Measurements from ENCODE around the gene TBC1D5. TPM values are rescaled to one million over a fixed set of nuclear protein-coding genes. Genes with fewer than 3 reads are reported as not detected.

TBC1D5 gene
- total RNA-seq, 3 donors from 2014 or later = 70.1 to 109 (median 90.1) TPM

- no peak for TF ChIP-seq POLR2AphosphoS5 (IDR thresholded peaks at IDR 0.05)
- TF ChIP-seq CTCF (IDR thresholded peaks at IDR 0.05) = no peak
- no peak for TF ChIP-seq POLR2A (IDR thresholded peaks at IDR 0.05)
- Histone ChIP-seq H3K27ac (no peak overlapping the region), H3K4me1 (no peaks in the 10 kb centered on the region), H3K36me3 (no peaks in the 10 kb centered on the region), H3K9me3 (no peaks in the 10 kb centered on the region), H3K4me3 (no peak overlapping the region), H3K27me3 (no peaks in the 10 kb centered on the region)
- no peak for DNase-seq (ENCODE audit: low spot score in 2 of 2)
- intact Hi-C loops (cut with DNase I; ENCODE audit: low total_unique reads) = no loop called here
Measured at GRCh38 chr3:17121336-17121735, 621.1 kb downstream of the TBC1D5 start.

- no peaks in the 10 kb centered on the region for H3K36me3 ChIP-seq
- no peak for DNase-seq (ENCODE audit: low spot score in 2 of 2)
- no peak overlapping the region for H3K4me3 ChIP-seq
- TF ChIP-seq POLR2A (IDR thresholded peaks at IDR 0.05) = no peak
- TF ChIP-seq POLR2AphosphoS5 (IDR thresholded peaks at IDR 0.05) = no peak
- TF ChIP-seq CTCF (IDR thresholded peaks at IDR 0.05) = no peak
- no peaks in the 10 kb centered on the region for H3K27me3 ChIP-seq
- no peaks in the 10 kb centered on the region for H3K9me3 ChIP-seq
- no peak overlapping the region for H3K27ac ChIP-seq
- H3K4me1 ChIP-seq = no peaks in the 10 kb centered on the region
- intact Hi-C loops (cut with DNase I; ENCODE audit: low total_unique reads) = no loop called here
Measured at GRCh38 chr3:17120115-17120514, 622.3 kb downstream of the TBC1D5 start.

- Histone ChIP-seq H3K9me3 (no peaks in the 10 kb centered on the region), H3K4me1 (no peaks in the 10 kb centered on the region), H3K27ac (no peak overlapping the region), H3K27me3 (no peaks in the 10 kb centered on the region), H3K36me3 (no peaks in the 10 kb centered on the region), H3K4me3 (no peak overlapping the region)
- intact Hi-C loops (cut with DNase I; ENCODE audit: low total_unique reads) = no loop called here
- TF ChIP-seq POLR2AphosphoS5 (IDR thresholded peaks at IDR 0.05) (no peak), POLR2A (IDR thresholded peaks at IDR 0.05) (no peak), CTCF (IDR thresholded peaks at IDR 0.05) (no peak)
- no peak for DNase-seq (ENCODE audit: low spot score in 2 of 2)
Measured at GRCh38 chr3:17119201-17120072, 623.0 kb downstream of the TBC1D5 start.

GRCh38 chr3:17118771-17119170 lies 623.7 kb downstream of the TBC1D5 start:
- TF ChIP-seq CTCF (IDR thresholded peaks at IDR 0.05) (no peak), POLR2A (IDR thresholded peaks at IDR 0.05) (no peak), POLR2AphosphoS5 (IDR thresholded peaks at IDR 0.05) (no peak)
- H3K27ac ChIP-seq = no peak overlapping the region
- no peaks in the 10 kb centered on the region for H3K36me3 ChIP-seq
- no peaks in the 10 kb centered on the region for H3K27me3 ChIP-seq
- intact Hi-C loops (cut with DNase I; ENCODE audit: low total_unique reads) = no loop called here
- H3K4me1 ChIP-seq = no peaks in the 10 kb centered on the region
- no peak for DNase-seq (ENCODE audit: low spot score in 2 of 2)
- no peak overlapping the region for H3K4me3 ChIP-seq
- no peaks in the 10 kb centered on the region for H3K9me3 ChIP-seq

- TF ChIP-seq POLR2A (IDR thresholded peaks at IDR 0.05) (no peak), POLR2AphosphoS5 (IDR thresholded peaks at IDR 0.05) (no peak), CTCF (IDR thresholded peaks at IDR 0.05) (no peak)
- intact Hi-C loops (cut with DNase I; ENCODE audit: low total_unique reads) = no loop called here
- no peaks in the 10 kb centered on the region for H3K9me3 ChIP-seq
- H3K36me3 ChIP-seq = no peaks in the 10 kb centered on the region
- H3K27ac ChIP-seq = no peak overlapping the region
- no peaks in the 10 kb centered on the region for H3K4me1 ChIP-seq
- no peak overlapping the region for H3K4me3 ChIP-seq
- H3K27me3 ChIP-seq = no peaks in the 10 kb centered on the region
- no peak for DNase-seq (ENCODE audit: low spot score in 2 of 2)
Measured at GRCh38 chr3:17116007-17116600, 626.3 kb downstream of the TBC1D5 start.

Measured in breast epithelium (tissue), 4 donors.